Keratinocyte (primary cell): Measurements from ENCODE around the gene APOBEC4. TPM values are rescaled to one million over a fixed set of nuclear protein-coding genes. Genes with fewer than 3 reads are reported as not detected.

Experiments used
- DNase-seq: peaks from one replicate; pipeline ENCODE4 v3.0.0-alpha.2; 2011; ENCODE audit warnings: low read depth, missing footprints, low spot score
- FAIRE-seq: peaks from 2 replicates; lab custom pipeline; 2011; peaks lifted over from hg19 to GRCh38; lab: Jason Lieb, UNC
- H2AFZ ChIP-seq: 2 replicates; pipeline ENCODE4 v1.6.0; 2012; ENCODE audit warnings: low read length, control low read depth, inconsistent platforms; ENCODE audit not compliant: control insufficient read depth
- H3K27ac ChIP-seq: 2 replicates; pipeline ENCODE4 v1.5.1; 2011; ENCODE audit warnings: low read length; ENCODE audit not compliant: control insufficient read depth, insufficient read depth
- H3K27me3 ChIP-seq: 3 replicates; pipeline ENCODE4 v1.6.0; 2011; ENCODE audit warnings: low read length; ENCODE audit not compliant: control insufficient read depth, insufficient read depth; ENCODE audit errors: extremely low read depth
- H3K36me3 ChIP-seq, 2 experiments: 2 replicates in 1 of 2; 3 replicates in 1 of 2; pipeline ENCODE4 v1.5.1; 2011; ENCODE audit warnings: low read length in 2 of 2, mild to moderate bottlenecking in 1 of 2; ENCODE audit not compliant: control insufficient read depth in 2 of 2, insufficient read depth in 2 of 2; ENCODE audit errors: extremely low read depth in 1 of 2
- H3K4me1 ChIP-seq: 3 replicates; pipeline ENCODE4 v1.5.1; 2011; ENCODE audit warnings: low read length; ENCODE audit not compliant: control insufficient read depth, insufficient read depth; ENCODE audit errors: extremely low read depth
- H3K4me2 ChIP-seq: 3 replicates; pipeline ENCODE4 v1.6.0; 2011; ENCODE audit warnings: low read depth, low read length; ENCODE audit not compliant: control insufficient read depth, insufficient read depth; ENCODE audit errors: extremely low read depth
- H3K4me3 ChIP-seq, 3 experiments: fragments of 200-600 bp in 1 of 3; sonication (generic) in 1 of 3; 2 replicates in 2 of 3; 3 replicates in 1 of 3; pipeline ENCODE4 v1.5.1; 2011 to 2016; ENCODE audit warnings: low read length in 3 of 3, mild to moderate bottlenecking in 3 of 3, control low read depth in 2 of 3, inconsistent platforms in 1 of 3, low read depth in 1 of 3, mixed read lengths in 1 of 3, mixed run types in 1 of 3, moderate library complexity in 1 of 3; ENCODE audit not compliant: control insufficient read depth in 2 of 3, insufficient read depth in 2 of 3; ENCODE audit errors: extremely low read depth in 1 of 3
- H3K79me2 ChIP-seq: 2 replicates; pipeline ENCODE4 v1.6.0; 2012; ENCODE audit warnings: low read length; ENCODE audit not compliant: control insufficient read depth, insufficient read depth
- H3K9ac ChIP-seq: 3 replicates; pipeline ENCODE4 v1.6.0; 2011; ENCODE audit warnings: low read length; ENCODE audit not compliant: control insufficient read depth, insufficient read depth; ENCODE audit errors: extremely low read depth
- H3K9me1 ChIP-seq: 3 replicates; pipeline ENCODE4 v1.6.0; 2011; ENCODE audit warnings: low read length; ENCODE audit not compliant: control insufficient read depth, insufficient read depth; ENCODE audit errors: extremely low read depth
- H3K9me3 ChIP-seq: 2 replicates; pipeline ENCODE4 v1.5.1; 2012; ENCODE audit warnings: low read depth, low read length; ENCODE audit not compliant: control insufficient read depth
- H4K20me1 ChIP-seq: 3 replicates; pipeline ENCODE4 v1.6.0; 2011; ENCODE audit warnings: low read length; ENCODE audit not compliant: control insufficient read depth, insufficient read depth; ENCODE audit errors: extremely low read depth
- EZH2 ChIP-seq: IDR thresholded peaks from one replicate; pipeline ENCODE4 v1.6.1; 2012; ENCODE audit warnings: inconsistent platforms, mild to moderate bottlenecking, low read length, moderate library complexity
- dilution Hi-C: fragments of 300-500 bp; cut with MboI; formaldehyde crosslinking; loops from one replicate; pipeline ENCODE4 v1.7.0; 2020; ENCODE audit warnings: low sequenced_read_pairs; ENCODE audit not compliant: extremely low pct_ligation_motif_present
- polyA plus RNA-seq, 5 experiments: library from polyadenylated mRNA; depleted of rRNA in 3 of 5; stranded (reverse) in 3 of 5; stranded (forward) in 1 of 5; unstranded in 1 of 5; fragments of >200 nt; gene quantifications; 1 replicate in 1 of 5; 2 replicates in 3 of 5; 3 replicates in 1 of 5; pipeline versions ENCODE4 v1.2.1 to v1.2.3, GENCODE V29; 2011 to 2012; ENCODE audit warnings: missing spikeins in 2 of 5, low read depth in 1 of 5, low replicate concordance in 1 of 5
- TF ChIP-seq, protein P1 (sequence below), 3 experiments: IDR thresholded peaks in 1 of 3; conservative IDR thresholded peaks in 1 of 3; optimal IDR thresholded peaks in 1 of 3; 2 replicates in 2 of 3; 3 replicates in 1 of 3; pipeline versions ENCODE3 to v1.5.1; 2011; ENCODE audit warnings: low read length in 3 of 3, mild to moderate bottlenecking in 3 of 3, moderate library complexity in 2 of 3, control low read depth in 1 of 3, inconsistent platforms in 1 of 3; ENCODE audit not compliant: insufficient read depth in 2 of 3; ENCODE audit errors: extremely low read depth in 1 of 3

The APOBEC4 gene
- polyA plus RNA-seq, 1 donor (not counting 4 experiments of a cell fraction or from before 2014, with no cell fraction given) = not detected

DNA sequence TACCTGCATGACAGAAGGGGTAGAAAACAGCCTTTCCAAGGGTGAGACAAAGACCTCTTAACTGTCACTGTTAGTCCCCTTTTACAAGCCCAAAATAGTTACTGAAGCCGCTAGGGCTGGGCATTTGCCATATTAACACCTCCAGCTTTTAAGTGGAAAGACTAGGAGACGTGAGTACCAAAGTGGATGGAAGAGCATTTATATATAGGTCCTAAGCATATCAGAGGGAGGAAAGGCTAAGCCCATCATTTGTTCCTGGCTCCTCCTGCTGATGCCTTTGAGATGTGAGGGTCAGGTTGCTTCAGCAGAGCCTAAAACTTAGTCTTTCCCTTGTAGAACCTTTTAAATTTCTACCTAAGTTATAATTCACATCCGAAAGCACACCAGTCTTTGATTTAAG is 25.7 kb upstream of the APOBEC4 start:
- H3K9ac ChIP-seq = no peak overlapping the region
- H3K9me3 ChIP-seq = no peaks in the 10 kb centered on the region
- no peak overlapping the region for H2AFZ ChIP-seq
- DNase-seq = no peak
- no peak overlapping the region for H3K27ac ChIP-seq
- dilution Hi-C loops = no loop called here
- no peaks in the 10 kb centered on the region for H4K20me1 ChIP-seq
- H3K4me2 ChIP-seq = no peak overlapping the region
- FAIRE-seq = no peak
- H3K79me2 ChIP-seq = no peaks in the 10 kb centered on the region
- TF ChIP-seq, protein P1, sequence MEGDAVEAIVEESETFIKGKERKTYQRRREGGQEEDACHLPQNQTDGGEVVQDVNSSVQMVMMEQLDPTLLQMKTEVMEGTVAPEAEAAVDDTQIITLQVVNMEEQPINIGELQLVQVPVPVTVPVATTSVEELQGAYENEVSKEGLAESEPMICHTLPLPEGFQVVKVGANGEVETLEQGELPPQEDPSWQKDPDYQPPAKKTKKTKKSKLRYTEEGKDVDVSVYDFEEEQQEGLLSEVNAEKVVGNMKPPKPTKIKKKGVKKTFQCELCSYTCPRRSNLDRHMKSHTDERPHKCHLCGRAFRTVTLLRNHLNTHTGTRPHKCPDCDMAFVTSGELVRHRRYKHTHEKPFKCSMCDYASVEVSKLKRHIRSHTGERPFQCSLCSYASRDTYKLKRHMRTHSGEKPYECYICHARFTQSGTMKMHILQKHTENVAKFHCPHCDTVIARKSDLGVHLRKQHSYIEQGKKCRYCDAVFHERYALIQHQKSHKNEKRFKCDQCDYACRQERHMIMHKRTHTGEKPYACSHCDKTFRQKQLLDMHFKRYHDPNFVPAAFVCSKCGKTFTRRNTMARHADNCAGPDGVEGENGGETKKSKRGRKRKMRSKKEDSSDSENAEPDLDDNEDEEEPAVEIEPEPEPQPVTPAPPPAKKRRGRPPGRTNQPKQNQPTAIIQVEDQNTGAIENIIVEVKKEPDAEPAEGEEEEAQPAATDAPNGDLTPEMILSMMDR (optimal IDR thresholded peaks at IDR 0.05 in 1 of 3, IDR thresholded peaks at IDR 0.05 in 1 of 3, conservative IDR thresholded peaks at IDR 0.05 in 1 of 3; ENCODE audit: extremely low read depth in 1 of 3, insufficient read depth in 2 of 3, low read length in 3 of 3) = no peak
- no peak for TF ChIP-seq EZH2
- no peaks in the 10 kb centered on the region for H3K36me3 ChIP-seq
- no peak overlapping the region for H3K4me3 ChIP-seq
- H3K9me1 ChIP-seq = no peaks in the 10 kb centered on the region
- H3K27me3 ChIP-seq = no peaks in the 10 kb centered on the region
- no peaks in the 10 kb centered on the region for H3K4me1 ChIP-seq

- Histone ChIP-seq H3K9ac (no peak overlapping the region), H3K27ac (no peak overlapping the region), H3K9me1 (no peaks in the 10 kb centered on the region), H4K20me1 (no peaks in the 10 kb centered on the region), H3K36me3 (no peaks in the 10 kb centered on the region), H2AFZ (no peak overlapping the region), H3K4me3 (no peak overlapping the region), H3K27me3 (no peaks in the 10 kb centered on the region), H3K4me2 (no peak overlapping the region), H3K9me3 (no peaks in the 10 kb centered on the region), H3K79me2 (no peaks in the 10 kb centered on the region), H3K4me1 (no peaks in the 10 kb centered on the region)
- DNase-seq (no peak), FAIRE-seq (no peak)
- TF ChIP-seq, protein P1 (optimal IDR thresholded peaks at IDR 0.05 in 1 of 3, IDR thresholded peaks at IDR 0.05 in 1 of 3, conservative IDR thresholded peaks at IDR 0.05 in 1 of 3; ENCODE audit: extremely low read depth in 1 of 3, insufficient read depth in 2 of 3, low read length in 3 of 3) = no peak
- no peak for TF ChIP-seq EZH2
- dilution Hi-C loops = no loop called here
These were observed 23.6 kb upstream of the APOBEC4 start for GRCh38 chr1:183676586-183677189.
